Effector memory CD4-positive, alpha-beta T cell (primary cell): ENCODE measurements around the gene SH2D7.

Source experiments
- DNase-seq, 3 donors: peaks; one replicate each; pipeline ENCODE4 v3.0.0-alpha.2; 2020
- H3K27ac ChIP-seq: 2 replicates; pipeline ENCODE4 v1.7.0; 2013; ENCODE audit warnings: mild to moderate bottlenecking, low read length, moderate library complexity; ENCODE audit not compliant: insufficient read depth, poor library complexity, severe bottlenecking
- H3K27me3 ChIP-seq: replicated peaks from 2 replicates; pipeline ENCODE4 v1.7.0; 2013; ENCODE audit warnings: mild to moderate bottlenecking, low read length; ENCODE audit not compliant: insufficient read depth, control insufficient read depth, poor library complexity, severe bottlenecking
- H3K36me3 ChIP-seq: 2 replicates; pipeline ENCODE4 v1.7.0; 2013; ENCODE audit warnings: mild to moderate bottlenecking, low read length, moderate library complexity; ENCODE audit not compliant: control insufficient read depth, insufficient read depth
- H3K4me1 ChIP-seq: 2 replicates; pipeline ENCODE4 v1.7.0; 2013; ENCODE audit warnings: low read length, mild to moderate bottlenecking; ENCODE audit not compliant: control insufficient read depth, insufficient read depth, poor library complexity, severe bottlenecking
- H3K4me3 ChIP-seq: 2 replicates; pipeline ENCODE4 v1.7.0; 2013; ENCODE audit warnings: low read length, low read depth, mild to moderate bottlenecking; ENCODE audit not compliant: insufficient read depth, poor library complexity, severe bottlenecking
- H3K9me3 ChIP-seq: 2 replicates; pipeline ENCODE4 v1.7.0; 2013; ENCODE audit warnings: mild to moderate bottlenecking, low read length, moderate library complexity; ENCODE audit not compliant: control insufficient read depth

The SH2D7 gene

GRCh38 chr15:78088773-78089080, 3.6 kb upstream of the SH2D7 start:
- Histone ChIP-seq H3K4me1 (no peaks in the 10 kb centered on the region), H3K27me3 (no peaks in the 10 kb centered on the region), H3K4me3 (no peak overlapping the region), H3K27ac (no peak overlapping the region), H3K9me3 (no peaks in the 10 kb centered on the region), H3K36me3 (no peaks in the 10 kb centered on the region)
- no peak for DNase-seq

- H3K9me3 ChIP-seq = no peaks in the 10 kb centered on the region
- no peak overlapping the region for H3K27ac ChIP-seq
- no peaks in the 10 kb centered on the region for H3K36me3 ChIP-seq
- no peak for DNase-seq
- H3K4me3 ChIP-seq = no peak overlapping the region
- no peaks in the 10 kb centered on the region for H3K4me1 ChIP-seq
- no peaks in the 10 kb centered on the region for H3K27me3 ChIP-seq
Measured at GRCh38 chr15:78090422-78091063, 1.8 kb upstream of the SH2D7 start.

- no peaks in the 10 kb centered on the region for H3K36me3 ChIP-seq
- no peak for DNase-seq
- H3K27me3 ChIP-seq = no peaks in the 10 kb centered on the region
- no peak overlapping the region for H3K27ac ChIP-seq
- no peaks in the 10 kb centered on the region for H3K4me1 ChIP-seq
- no peak overlapping the region for H3K4me3 ChIP-seq
- H3K9me3 ChIP-seq = no peaks in the 10 kb centered on the region
Measured at GRCh38 chr15:78093242-78094020, 1.1 kb downstream of the SH2D7 start.

GRCh38 chr15:78097667-78098066, 5.3 kb downstream of the SH2D7 start:
- H3K27me3 ChIP-seq = no peaks in the 10 kb centered on the region
- no peak for DNase-seq
- no peak overlapping the region for H3K4me3 ChIP-seq
- no peaks in the 10 kb centered on the region for H3K36me3 ChIP-seq
- H3K27ac ChIP-seq = no peak overlapping the region
- H3K9me3 ChIP-seq = no peaks in the 10 kb centered on the region
- peaks cover 4% of the 10 kb centered on the region for H3K4me1 ChIP-seq

GRCh38 chr15:78098131-78098755, 5.9 kb downstream of the SH2D7 start:
- Histone ChIP-seq H3K36me3 (no peaks in the 10 kb centered on the region), H3K4me3 (no peak overlapping the region), H3K4me1 (peaks cover 10% of the 10 kb centered on the region), H3K27me3 (no peaks in the 10 kb centered on the region), H3K27ac (no peak overlapping the region), H3K9me3 (no peaks in the 10 kb centered on the region)
- DNase-seq = no peak

- H3K36me3 ChIP-seq = no peaks in the 10 kb centered on the region
- H3K27me3 ChIP-seq = no peaks in the 10 kb centered on the region
- no peak overlapping the region for H3K27ac ChIP-seq
- no peak overlapping the region for H3K4me3 ChIP-seq
- peaks cover 36% of the 10 kb centered on the region for H3K4me1 ChIP-seq
- no peaks in the 10 kb centered on the region for H3K9me3 ChIP-seq
- no peak for DNase-seq
Measured at GRCh38 chr15:78100886-78101285, 8.5 kb downstream of the SH2D7 start.

GRCh38 chr15:78101423-78102105, 9.2 kb downstream of the SH2D7 start:
- Histone ChIP-seq H3K4me3 (no peak overlapping the region), H3K36me3 (no peaks in the 10 kb centered on the region), H3K9me3 (no peaks in the 10 kb centered on the region), H3K27ac (no peak overlapping the region), H3K27me3 (no peaks in the 10 kb centered on the region), H3K4me1 (peaks cover 39% of the 10 kb centered on the region)
- no peak for DNase-seq

- no peak for DNase-seq
- Histone ChIP-seq H3K4me1 (peaks cover 39% of the 10 kb centered on the region), H3K9me3 (no peaks in the 10 kb centered on the region), H3K36me3 (no peaks in the 10 kb centered on the region), H3K27ac (no peak overlapping the region), H3K4me3 (no peak overlapping the region), H3K27me3 (no peaks in the 10 kb centered on the region)
Measured at GRCh38 chr15:78102211-78102610, 9.8 kb downstream of the SH2D7 start.

GRCh38 chr15:78102741-78103140, 10.4 kb downstream of the SH2D7 start:
- Histone ChIP-seq H3K27ac (peak overlapping the region; percentile 35), H3K27me3 (no peaks in the 10 kb centered on the region), H3K4me1 (peaks cover 39% of the 10 kb centered on the region), H3K36me3 (no peaks in the 10 kb centered on the region), H3K4me3 (no peak overlapping the region), H3K9me3 (no peaks in the 10 kb centered on the region)
- no peak for DNase-seq
